SIG-M5 treated with dmso at 0.1 percent for 504 hours (cell line): ENCODE measurements around the gene NEDD8.

Experiments used
- DNase-seq: peaks from one replicate; lab custom pipeline; 2025; ENCODE audit not compliant: unreplicated experiment; lab: John Stamatoyannopoulos, UW

Gene NEDD8

GRCh38 chr14:24198814-24199524 is 33.2 kb downstream of the NEDD8 start:
- no peak for DNase-seq

- DNase-seq: no peak
Observed at GRCh38 chr14:24197056-24197450, 35.1 kb downstream of the NEDD8 start.

- DNase-seq: peak; percentile 42
Observed at GRCh38 chr14:24196071-24197055, 35.8 kb downstream of the NEDD8 start.

- DNase-seq: peak; percentile 76
Observed at GRCh38 chr14:24195186-24196070, 36.7 kb downstream of the NEDD8 start, which contains the start of gene TM9SF1. Gene TM9SF1, minus strand, starts transcription at chr14:24195441. Its CDS starts 422 bp downstream, at chr14:24195019.

GRCh38 chr14:24194873-24195185 is 37.3 kb downstream of the NEDD8 start:
- DNase-seq: no peak

- DNase-seq: no peak
Observed at GRCh38 chr14:24194186-24194872, 37.8 kb downstream of the NEDD8 start.

GRCh38 chr14:24192933-24193332 is 39.2 kb downstream of the NEDD8 start:
- DNase-seq: no peak

- DNase-seq: no peak
Observed at GRCh38 chr14:24190416-24190815, 41.8 kb downstream of the NEDD8 start.

- no peak for DNase-seq
Observed at GRCh38 chr14:24189460-24189859, 42.7 kb downstream of the NEDD8 start.

- no peak for DNase-seq
Observed at GRCh38 chr14:24189059-24189375, 43.1 kb downstream of the NEDD8 start.

GRCh38 chr14:24188251-24189058 is 43.7 kb downstream of the NEDD8 start, which contains the start of gene IPO4:
Gene IPO4, minus strand, starts transcription at chr14:24188816. Its CDS starts 29 bp downstream, at chr14:24188787.
- DNase-seq: peak; percentile 97

GRCh38 chr14:24187539-24187915 is 44.6 kb downstream of the NEDD8 start:
- no peak for DNase-seq

- DNase-seq: no peak
Observed at GRCh38 chr14:24186831-24187538, 45.2 kb downstream of the NEDD8 start.

GRCh38 chr14:24185741-24186140 is 46.4 kb downstream of the NEDD8 start:
- no peak for DNase-seq

GRCh38 chr14:24185026-24185425 is 47.1 kb downstream of the NEDD8 start:
- no peak for DNase-seq

- DNase-seq: no peak
Observed at GRCh38 chr14:24184104-24184970, 47.8 kb downstream of the NEDD8 start.

- no peak for DNase-seq
Observed at GRCh38 chr14:24183014-24183481, 49.1 kb downstream of the NEDD8 start.
